ENCODE data around the gene CNPY3.
A peak's percentile ranks its signal among the peaks of the same experiment; 100 is the strongest.

Gene CNPY3

DNA sequence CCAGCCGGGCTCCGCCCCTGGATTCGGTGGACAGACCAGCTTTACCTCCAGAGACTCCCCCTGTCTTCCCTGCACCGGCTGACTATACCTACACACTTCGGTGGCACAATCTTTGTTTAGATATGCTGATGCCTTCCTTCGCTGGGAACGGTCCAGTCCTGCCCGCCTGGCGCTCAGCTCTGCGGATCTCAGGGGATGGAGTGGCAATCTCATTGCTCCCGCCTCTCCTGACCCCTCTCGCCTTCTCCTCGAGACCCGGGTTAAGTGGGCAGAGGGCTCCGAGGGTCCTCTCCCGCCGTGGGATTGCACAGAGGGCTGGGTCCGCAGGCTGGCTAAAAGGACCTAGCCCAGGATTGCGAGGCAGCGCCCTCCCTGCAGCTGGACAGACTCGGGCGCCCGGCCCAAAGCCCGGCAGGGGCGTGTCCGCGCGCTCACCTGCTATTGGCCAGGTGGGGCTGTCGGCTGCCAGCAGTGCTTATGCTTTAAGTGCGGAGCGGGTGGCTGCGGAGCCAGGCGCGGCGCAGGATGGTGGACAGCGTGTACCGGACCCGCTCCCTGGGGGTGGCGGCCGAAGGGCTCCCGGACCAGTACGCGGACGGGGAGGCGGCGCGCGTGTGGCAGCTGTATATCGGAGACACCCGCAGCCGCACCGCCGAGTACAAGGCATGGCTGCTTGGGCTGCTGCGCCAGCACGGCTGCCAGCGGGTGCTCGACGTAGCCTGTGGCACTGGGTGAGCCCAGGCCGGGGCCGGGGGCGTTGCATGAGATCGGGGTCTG, 31.2 kb downstream of the CNPY3 start, which contains the start of gene GNMT:
GNMT (plus strand) TSS at position 512 of the 777 bp plus-strand sequence; CDS start at position 526, 14 bp downstream.
- DNase-seq (ENCODE audit: low spot score) = peak; percentile 52

DNA sequence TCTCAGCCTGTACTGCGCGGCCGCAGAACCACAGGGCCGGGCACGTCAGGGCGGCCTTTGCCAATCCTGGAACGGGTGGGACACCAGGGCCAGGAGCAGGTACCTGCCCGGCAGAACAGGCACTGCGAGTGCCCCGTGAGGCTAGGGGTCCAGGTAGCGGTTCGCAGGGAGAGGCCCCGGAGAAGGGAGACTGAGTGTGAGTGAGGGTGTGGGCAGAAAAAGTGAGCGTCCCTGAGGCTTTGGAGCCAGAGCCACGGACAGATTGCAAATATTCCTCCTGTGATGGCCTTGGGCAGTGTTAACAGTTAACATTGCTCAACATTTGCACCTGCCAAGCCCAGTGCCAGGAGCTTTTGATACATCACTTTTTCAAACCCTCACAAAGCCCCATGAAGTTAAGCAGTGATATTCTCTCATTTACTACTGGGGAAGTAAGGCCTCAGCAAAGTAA, 31.8 kb downstream of the CNPY3 start:
- DNase-seq (ENCODE audit: low spot score) = no peak

DNA sequence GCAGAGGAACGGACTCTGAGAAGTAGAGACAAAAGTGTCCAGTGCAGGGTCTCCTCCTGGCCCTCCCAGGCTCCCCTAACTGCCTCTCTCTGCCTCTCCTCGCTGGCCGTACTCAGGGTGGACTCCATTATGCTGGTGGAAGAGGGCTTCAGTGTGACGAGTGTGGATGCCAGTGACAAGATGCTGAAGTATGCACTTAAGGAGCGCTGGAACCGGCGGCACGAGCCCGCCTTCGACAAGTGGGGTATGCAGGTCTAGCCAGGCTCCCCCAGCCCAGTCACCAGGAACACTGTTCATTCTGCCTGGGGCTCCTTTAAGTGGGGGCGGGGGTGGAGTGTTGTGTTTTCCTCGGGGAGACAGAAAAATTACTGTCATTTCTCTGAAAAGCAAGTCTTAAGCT, 32.8 kb downstream of the CNPY3 start:
- DNase-seq (ENCODE audit: low spot score) = no peak

DNA sequence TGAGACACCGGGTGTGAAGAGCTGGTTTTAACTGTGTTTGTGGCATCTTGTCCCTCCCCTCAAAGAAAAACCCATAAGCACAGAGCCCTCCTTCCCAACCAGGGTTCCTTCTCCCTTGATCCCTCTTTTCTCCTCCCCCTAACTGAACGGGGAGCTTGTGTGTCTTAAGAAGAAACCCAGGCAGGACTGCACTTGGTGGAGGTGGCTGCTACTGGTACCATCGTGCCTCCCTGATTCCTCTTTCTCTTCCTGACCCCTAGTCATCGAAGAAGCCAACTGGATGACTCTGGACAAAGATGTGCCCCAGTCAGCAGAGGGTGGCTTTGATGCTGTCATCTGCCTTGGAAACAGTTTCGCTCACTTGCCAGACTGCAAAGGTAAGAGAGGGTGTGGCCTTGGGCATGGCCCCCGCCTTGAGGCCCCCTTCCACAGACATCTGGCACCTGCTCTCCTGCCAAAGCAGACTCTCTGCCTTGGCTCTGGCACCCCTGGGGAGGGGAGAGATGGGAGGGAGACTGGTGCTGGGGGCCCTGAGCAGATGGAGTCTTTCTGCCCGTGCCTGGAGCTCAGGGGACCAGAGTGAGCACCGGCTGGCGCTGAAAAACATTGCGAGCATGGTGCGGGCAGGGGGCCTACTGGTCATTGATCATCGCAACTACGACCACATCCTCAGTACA, 33.4 kb downstream of the CNPY3 start:
- no peak for DNase-seq (ENCODE audit: low spot score)

DNA sequence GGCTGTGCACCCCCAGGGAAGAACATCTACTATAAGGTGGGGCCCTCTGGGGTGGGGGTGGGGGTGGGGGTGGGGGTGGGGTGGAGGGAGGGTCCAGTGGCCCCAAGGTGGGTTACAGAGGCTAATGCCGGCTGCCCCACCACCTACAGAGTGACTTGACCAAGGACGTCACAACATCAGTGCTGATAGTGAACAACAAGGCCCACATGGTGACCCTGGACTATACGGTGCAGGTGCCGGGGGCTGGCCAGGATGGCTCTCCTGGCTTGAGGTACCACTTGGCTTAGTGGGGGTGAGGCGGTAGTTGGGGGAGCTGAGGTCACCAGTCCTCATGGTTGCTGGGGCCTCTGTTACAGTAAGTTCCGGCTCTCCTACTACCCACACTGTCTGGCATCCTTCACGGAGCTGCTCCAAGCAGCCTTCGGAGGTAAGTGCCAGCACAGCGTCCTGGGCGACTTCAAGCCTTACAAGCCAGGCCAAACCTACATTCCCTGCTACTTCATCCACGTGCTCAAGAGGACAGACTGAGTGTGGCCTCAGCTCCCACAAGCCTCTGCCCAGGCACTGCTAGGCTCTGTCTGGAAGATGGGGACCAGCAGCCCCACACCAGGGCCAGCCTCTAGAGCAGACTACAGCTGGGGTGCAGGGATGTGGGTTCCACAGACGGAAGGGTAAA, 34.0 kb downstream of the CNPY3 start:
- DNase-seq (ENCODE audit: low spot score) = no peak

DNA sequence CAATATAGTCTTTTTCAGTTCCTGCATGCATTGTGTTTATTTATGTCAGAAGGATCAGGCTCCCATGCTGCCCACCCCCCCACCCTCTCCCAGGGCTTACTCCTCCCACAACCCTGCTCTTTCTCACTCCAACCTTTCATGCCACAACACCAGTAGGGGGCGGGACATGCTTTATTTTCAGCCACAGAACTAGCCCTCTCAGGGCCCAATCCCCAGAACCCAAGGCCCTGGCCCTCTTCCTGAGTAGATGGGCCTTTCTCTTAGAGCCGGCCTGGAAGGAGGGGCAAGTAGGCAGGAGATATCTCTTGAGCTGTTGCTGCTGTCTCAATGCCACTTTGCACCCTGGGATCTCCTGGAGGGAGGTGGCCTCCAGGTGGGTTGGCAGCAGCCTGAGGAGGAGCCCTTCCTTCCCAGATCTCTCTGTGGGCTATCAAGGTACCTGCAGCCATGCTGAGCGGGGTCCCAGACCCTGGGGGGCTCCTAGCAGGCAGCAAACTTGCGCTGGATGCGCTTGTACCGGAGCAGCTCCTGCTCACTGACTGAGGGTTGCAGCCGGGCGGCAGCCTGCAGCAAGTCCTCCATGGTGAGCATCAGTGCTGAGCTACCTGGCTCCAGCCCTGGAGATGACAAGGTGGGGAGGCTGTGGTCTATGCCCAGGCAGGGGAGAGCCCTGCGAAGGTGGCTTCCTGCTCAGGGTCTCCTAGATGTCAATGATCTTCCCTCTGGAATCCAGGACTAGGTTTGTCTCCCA, 34.8 kb downstream of the CNPY3 start:
- peak; percentile 66 for DNase-seq (ENCODE audit: low spot score)

DNA sequence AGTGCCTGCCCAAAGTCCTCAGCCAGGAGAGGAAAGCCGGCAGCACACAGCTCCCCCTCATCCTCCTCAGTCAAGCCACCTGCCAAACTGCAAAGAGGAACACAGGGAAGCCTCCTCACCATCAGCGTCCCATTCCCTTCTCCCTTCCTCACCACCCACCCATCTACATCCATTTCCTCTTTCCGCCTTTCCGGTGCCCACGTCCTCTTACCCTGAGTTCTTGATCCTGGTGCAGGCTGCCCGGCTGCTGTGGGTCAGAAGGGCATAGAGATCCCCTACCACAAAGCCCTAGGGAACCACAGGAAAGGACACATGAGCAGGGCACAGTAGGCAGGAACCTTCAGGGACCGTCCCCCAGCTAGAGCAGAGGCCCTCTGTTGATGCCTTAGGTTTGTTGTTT, 37.3 kb downstream of the CNPY3 start:
- DNase-seq (ENCODE audit: low spot score) = no peak

DNA sequence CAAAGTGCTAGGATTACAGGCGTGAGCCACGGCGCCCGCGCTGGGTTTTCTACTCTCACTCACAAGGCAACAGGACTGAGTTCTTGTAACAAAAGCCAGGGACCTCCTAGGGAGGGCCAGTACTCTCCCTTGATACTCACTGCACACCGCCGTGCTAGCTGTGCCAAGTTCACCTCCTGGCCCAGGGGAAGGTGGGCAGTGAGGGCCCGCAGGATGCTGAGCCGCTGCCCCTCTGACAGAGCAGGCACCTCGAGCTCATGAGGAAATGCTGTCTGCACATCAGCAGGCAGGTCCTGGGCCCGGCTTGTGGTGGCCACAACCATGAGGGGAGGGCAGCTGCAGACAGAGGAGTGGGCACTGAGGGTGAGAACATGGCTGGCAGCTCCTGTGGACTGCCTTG, 37.9 kb downstream of the CNPY3 start:
- DNase-seq (ENCODE audit: low spot score) = no peak

DNA sequence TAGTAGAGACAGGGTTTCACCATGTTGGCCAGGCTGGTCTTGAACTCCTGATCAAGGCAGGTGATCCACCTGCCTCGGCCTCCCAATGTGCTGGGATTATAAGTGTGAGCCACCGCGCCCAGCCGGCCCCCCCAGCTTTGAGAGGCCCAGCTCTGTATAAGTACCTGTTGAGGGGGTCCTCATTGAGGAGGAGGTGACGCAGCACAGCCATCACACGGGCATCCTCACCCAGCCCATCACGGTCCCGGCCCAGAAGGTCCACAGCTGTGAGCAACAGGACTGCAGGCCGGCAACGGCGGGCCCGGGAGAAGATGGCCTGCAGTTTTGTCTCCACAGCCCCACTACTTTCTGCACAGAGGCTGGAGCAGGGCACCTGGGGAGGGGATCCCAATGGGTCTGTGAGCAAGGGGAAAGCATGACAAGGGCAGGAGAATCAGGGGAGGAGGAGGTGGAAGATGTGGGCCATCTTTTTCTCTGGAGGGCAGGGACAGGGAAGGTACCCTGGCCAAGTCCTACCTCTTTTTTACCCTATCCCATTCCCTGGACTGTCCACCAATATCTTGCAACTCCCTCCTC, 38.9 kb downstream of the CNPY3 start:
- DNase-seq (ENCODE audit: low spot score) = no peak

DNA sequence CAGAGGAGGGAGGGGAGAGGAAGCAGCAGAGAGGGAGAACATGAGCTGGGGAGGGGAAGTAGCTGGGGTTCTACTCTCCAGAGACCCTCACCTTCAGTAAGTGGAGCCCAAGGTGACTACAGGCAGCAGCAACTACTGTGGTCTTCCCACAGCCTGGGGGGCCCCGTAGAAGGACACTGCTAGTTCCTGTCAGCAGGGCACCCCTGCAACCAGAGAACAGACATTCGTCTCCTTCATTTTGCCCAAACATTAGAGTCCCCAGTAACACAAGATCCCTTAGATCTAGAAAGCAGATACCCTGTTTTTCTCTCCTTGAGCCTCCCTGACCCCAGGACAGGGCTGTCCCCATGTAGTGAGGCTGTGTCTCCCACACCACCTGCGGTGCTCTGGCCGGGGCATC, 39.5 kb downstream of the CNPY3 start:
- no peak for DNase-seq (ENCODE audit: low spot score)

DNA sequence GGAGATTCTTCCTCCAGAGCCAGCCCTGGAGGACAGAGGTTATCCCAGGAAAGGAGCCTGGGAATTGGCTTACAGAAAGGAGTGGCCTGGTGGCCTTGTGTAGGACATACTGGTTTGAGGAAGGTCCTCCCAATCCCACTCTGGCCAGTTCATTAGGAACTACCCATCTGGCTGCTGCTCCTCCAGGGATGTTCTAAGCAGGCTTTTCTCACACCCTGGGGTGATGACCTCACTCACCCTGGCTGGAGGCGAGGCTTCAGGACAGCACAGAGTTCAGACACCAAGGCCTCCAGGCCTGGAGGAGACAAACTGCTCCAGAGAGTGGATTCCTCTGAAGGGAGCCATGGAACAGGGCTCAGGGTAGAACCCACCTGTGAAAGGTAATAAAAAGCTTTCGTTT, 40.2 kb downstream of the CNPY3 start:
- DNase-seq (ENCODE audit: low spot score) = no peak

DNA sequence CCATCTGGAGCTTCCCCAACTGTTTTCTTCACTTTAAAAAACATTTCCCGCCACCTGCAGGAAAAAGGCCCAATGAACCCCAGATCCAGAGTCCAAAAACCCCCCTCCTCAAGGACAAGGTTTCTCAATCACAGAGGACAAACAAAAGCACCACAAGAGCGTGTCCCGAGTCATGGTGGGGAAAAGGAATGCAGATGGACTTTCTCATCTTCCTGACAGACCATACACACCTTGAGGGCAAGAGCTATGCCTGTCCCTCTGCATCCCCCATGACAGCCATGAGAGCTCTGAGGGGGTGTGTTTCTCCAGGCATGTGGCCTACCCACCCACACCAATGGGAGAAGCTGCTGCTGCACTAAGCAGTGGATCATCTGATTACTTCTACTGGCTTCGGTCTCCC, 40.7 kb downstream of the CNPY3 start:
- no peak for DNase-seq (ENCODE audit: low spot score)

DNA sequence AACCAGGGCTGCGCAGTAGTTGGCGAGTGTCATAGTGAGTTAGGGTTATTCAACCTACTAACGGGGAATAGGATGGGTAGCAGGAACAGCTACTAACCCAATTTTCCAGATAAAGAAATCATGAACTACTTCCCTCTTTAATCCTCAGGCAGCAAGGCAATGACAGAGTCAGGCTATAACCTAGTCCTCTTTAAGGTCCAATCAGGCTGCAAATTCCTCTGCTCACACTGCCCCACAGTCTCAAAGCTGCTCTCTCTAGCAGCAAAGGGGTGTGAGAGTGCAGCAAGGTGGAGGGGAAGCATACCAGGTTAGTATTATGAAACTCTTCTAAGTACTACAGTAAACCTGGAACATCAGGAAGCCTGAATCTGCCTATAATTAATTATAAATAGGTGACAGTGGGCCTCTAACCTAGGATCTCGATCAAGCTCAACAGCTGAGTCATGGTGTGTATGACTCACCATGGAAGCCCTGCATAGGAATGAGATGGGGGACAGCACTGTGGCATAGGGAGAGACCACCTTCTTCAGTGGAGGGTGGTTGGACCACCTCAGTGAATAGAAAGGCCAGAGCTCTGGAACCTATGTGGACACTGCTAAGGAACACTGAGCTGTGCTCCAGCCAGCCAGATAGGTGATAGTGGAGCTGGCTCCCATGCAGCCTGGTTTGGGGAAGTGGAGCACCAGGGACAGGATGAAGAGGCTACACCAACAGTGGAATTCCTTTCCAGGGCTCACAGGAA, 41.8 kb downstream of the CNPY3 start:
- no peak for DNase-seq (ENCODE audit: low spot score)

DNA sequence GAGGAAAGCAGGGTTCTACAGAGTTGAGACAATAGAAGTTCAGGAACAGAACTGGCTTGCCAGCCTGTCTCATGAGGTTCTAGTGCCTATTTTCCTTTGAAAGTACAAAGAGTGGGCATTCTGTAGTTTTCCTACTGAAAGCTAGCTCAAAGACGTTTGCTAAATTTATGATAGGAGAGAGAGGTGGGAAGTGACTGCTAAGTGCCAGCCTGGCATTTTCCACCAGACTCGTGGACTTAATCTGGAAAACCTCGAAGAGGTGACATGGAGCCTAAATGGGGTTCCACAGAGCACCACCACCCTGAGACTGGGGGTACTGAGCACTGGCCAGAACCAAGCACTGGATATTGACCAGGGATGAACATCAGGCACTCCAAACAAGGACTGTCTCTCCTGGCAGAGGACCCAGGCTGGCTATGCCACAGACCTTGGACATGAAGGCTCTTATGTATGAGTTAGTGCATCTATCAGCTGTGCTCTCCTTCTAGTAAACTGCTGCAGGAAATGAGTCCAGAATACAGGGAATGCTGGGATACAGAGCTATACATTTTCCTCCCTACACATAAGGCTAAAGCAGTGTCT, 42.6 kb downstream of the CNPY3 start:
- DNase-seq (ENCODE audit: low spot score) = no peak

DNA sequence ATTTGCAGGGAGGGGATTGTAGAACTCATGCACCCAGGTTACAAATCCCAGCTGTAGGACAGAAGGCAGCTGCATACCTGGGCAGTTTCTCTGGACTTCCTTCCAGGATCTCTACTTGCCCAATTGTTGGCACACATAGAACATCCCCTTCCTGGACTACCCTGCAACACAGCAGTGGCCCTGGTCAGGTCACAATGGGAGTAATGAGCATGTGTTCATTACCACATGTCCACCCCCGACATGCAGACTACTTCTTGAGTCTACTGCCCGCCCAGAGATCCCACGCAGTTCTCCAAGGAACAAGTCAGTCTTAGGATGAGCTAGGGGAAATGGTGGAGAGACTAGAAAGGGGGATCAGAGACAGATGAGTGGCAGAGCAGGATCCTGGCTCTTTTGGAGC, 44.6 kb downstream of the CNPY3 start:
- no peak for DNase-seq (ENCODE audit: low spot score)

DNA sequence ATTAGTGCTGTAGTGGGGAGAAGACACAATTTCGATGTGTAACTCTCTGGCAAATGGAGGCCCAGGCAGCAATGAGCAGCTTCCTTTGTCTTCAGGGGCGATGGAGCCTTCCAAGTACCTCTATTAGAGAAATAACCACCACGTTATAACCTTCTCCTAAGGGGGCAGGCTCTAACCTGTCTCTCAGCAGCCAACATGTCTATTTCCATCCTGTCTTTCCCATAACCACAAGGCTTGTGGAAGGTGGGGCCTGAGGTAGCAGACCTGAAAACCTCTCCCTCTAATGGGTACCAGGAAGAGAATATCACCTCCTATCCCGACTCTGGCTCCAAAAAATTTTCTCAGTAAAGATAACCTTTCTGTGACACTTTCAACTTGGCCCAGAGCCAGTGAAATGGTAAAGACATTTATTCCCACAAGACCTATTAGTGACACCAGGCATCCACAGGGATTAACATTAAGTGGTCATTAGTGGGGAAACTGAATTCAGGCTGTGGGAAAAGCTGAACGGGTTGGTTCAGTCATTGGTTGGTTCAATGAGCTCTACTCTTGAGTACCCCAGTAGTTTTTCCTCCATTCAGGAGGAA, 45.7 kb downstream of the CNPY3 start:
- DNase-seq (ENCODE audit: low spot score) = no peak

DNA sequence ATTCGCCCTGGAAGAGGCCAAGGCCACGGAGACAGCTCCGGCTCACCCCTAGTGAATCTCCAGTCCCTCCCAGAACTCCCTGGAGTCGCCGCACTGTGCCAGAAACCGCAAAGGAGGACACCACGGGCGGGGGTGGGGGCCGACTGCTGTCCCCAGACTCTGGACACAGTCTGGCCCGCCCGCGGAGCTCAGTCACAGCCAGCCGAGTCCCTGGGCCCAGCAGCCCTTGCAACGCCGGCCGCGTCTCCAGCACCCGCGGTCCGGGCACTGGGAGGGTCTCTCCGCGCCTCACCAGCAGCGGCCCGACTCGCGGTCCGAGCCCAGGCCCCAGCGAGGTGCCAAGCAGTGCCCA, 49.2 kb downstream of the CNPY3 start:
- no peak for DNase-seq (ENCODE audit: low spot score)

DNA sequence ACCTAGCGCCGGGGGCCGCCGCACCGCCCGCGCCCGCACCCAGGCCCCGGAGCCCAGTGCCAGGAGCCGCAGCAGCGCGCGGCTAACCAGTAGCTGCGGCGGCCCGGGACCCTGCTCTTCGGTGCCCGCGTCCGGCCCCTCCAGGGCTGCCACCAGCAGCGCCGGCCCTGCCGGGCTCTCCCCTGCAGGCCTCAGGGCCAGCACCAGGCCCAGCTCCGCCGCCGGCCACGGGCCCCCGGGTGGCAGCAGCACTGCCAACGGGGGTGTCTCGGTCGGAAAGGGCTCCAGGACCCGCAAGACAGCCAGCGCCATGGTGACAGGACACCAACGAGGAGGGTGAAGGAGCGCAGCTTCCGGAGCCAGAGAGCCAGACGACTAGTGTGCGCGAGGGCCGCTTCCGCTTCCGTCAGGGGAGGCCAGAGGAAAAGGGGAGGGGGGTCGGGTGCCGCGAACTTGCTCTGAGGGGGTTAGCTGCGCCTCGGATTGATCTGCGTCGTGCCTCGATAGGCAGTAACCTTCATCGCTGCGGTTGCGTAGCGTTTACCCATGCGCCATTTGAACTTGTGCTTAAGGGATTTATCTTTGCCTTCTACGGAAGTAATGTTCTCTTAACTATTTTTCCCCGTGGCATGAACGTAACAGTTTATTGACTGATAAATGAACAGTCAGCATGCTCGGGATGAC, 49.7 kb downstream of the CNPY3 start, which contains the start of gene PEX6:
PEX6 (minus strand) TSS at position 343 of the 684 bp plus-strand sequence; CDS start at position 312, 31 bp downstream.
- DNase-seq (ENCODE audit: low spot score) = peak; percentile 93

DNA sequence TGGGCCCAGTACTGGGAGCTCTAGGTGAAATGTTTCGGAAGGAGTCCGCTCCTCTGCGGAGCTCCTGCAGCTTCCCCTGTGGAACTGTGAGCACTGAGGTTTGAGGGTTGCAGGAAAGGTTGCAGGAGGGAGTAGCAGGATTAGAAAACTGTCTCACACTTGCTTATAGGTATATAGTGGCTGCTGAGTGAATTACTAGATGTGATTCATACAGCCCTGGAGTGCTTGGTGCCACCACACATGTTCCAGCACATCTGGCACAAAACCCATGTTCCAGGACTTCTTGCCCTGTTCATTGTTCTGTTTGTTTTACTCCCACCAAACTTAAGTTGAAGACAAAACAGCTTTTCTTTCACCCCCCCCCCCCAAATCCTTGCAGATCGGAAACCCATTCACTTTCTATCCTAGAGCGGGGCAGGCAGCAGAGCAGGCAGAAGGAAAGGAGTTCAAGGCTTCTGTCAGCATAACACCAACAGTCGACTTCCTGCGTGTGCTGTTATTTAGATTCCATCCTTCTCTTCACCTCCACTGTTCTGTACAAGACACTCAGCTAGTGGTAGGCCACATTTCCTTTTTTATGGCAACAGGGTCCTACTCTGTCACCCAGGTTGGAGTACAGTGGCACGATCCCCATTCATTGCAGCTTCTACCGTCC, 50.4 kb downstream of the CNPY3 start:
- no peak for DNase-seq (ENCODE audit: low spot score)

All from cerebellar cortex (tissue), 1 donor.